ENCODE measurements around the gene ICAM5. TPM values are rescaled to one million over a fixed set of nuclear protein-coding genes. Genes with fewer than 3 reads are reported as not detected.
A peak's percentile ranks its signal among the peaks of the same experiment; 100 is the strongest.

Gene ICAM5
- total RNA-seq, 6 experiments from 2014 or later = 0.06 to 0.27 (median 0.24) TPM; not detected in 3

DNA sequence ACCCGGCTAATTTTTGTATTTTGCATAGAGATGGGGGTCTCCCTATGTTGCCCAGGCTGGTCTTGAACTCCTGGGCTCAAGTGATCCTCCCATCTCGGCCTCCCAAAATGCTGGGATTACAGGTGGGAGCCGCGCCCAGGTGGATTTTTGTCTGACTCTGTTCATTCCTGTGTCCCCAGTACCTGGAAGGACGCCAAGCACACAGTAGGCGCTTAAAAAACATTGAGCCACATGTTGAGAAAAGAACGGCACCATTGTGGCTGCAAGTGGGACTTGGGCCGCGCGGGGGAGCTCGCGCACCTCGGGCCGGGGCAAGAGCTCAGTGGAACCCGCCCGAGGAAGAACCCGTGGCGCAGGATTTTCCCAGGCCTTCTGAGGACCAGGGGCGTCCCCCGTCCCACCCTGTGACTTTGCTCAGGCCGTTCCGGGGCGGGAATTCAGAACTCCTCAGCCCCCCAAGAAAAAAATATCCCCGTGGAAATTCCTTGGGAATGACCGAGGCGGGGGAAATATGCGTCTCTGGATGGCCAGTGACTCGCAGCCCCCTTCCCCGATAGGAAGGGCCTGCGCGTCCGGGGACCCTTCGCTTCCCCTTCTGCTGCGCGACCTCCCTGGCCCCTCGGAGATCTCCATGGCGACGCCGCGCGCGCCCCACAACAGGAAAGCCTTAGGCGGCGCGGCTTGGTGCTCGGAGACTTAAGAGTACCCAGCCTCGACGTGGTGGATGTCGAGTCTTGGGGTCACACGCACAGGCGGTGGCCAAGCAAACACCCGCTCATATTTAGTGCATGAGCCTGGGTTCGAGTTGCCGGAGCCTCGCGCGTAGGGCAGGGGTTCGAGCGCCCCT is 20.2 kb upstream of the ICAM5 start:
- H3K27ac ChIP-seq = peak overlapping the region; percentile 87 to 90 (median 89)
- intact Hi-C loops (cut with DNase I) = loop anchor here in 1 of 2 donors (5.0 kb wide), 1 partner anchor 123 kb away; no protein-coding TSS in a partner anchor
- ATAC-seq (peak; percentile 66 to 78 (median 74)), DNase-seq (peak; percentile 88 to 91 (median 90))
- peaks cover 0 to 14% (median 3%) of the 10 kb centered on the region in 4 donors for H3K4me1 ChIP-seq
- H3K36me3 ChIP-seq = peaks cover 0 to 5% (median under 1%) of the 10 kb centered on the region in 4 donors
- peak overlapping the region; percentile 69 to 74 (median 71) for H3K4me3 ChIP-seq
- 0% methylated on average over 4 of the region's 59 CpGs for WGBS (ENCODE audit: insufficient coverage, low coverage, low lambda C conversion rate, missing lambda C conversion rate)
- no peaks in the 10 kb centered on the region for H3K9me3 ChIP-seq
- no peaks in the 10 kb centered on the region for H3K27me3 ChIP-seq
- TF ChIP-seq, protein P1, sequence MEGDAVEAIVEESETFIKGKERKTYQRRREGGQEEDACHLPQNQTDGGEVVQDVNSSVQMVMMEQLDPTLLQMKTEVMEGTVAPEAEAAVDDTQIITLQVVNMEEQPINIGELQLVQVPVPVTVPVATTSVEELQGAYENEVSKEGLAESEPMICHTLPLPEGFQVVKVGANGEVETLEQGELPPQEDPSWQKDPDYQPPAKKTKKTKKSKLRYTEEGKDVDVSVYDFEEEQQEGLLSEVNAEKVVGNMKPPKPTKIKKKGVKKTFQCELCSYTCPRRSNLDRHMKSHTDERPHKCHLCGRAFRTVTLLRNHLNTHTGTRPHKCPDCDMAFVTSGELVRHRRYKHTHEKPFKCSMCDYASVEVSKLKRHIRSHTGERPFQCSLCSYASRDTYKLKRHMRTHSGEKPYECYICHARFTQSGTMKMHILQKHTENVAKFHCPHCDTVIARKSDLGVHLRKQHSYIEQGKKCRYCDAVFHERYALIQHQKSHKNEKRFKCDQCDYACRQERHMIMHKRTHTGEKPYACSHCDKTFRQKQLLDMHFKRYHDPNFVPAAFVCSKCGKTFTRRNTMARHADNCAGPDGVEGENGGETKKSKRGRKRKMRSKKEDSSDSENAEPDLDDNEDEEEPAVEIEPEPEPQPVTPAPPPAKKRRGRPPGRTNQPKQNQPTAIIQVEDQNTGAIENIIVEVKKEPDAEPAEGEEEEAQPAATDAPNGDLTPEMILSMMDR (IDR thresholded peaks at IDR 0.05) = peak; percentile 91 to 94 (median 94)
- TF ChIP-seq POLR2A (IDR thresholded peaks at IDR 0.05) = no peak

DNA sequence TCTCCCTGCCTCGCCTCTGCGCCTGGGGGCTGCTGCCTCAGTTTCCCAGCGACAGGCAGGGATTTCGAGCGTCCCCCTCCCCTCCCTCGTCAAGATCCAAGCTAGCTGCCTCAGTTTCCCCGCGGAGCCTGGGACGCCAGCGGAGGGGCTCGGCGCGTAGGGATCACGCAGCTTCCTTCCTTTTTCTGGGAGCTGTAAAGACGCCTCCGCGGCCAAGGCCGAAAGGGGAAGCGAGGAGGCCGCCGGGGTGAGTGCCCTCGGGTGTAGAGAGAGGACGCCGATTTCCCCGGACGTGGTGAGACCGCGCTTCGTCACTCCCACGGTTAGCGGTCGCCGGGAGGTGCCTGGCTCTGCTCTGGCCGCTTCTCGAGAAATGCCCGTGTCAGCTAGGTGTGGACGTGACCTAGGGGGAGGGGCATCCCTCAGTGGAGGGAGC is 19.6 kb upstream of the ICAM5 start:
- H3K36me3 ChIP-seq = peaks cover 0 to 11% (median 5%) of the 10 kb centered on the region in 4 donors
- H3K27ac ChIP-seq = peak overlapping the region; percentile 87 to 90 (median 89)
- ATAC-seq = peak; percentile 59 to 68 (median 66)
- WGBS (ENCODE audit: insufficient coverage, low coverage, low lambda C conversion rate, missing lambda C conversion rate) = 0% methylated on average over 5 of the region's 37 CpGs
- intact Hi-C loops (cut with DNase I) = loop anchor here in 1 of 2 donors (5.0 kb wide), 1 partner anchor 122 kb away; no protein-coding TSS in a partner anchor
- TF ChIP-seq POLR2A (IDR thresholded peaks at IDR 0.05) = no peak
- TF ChIP-seq, protein P1 (IDR thresholded peaks at IDR 0.05) = no peak
- H3K27me3 ChIP-seq = no peaks in the 10 kb centered on the region
- peak; percentile 80 to 91 (median 89) for DNase-seq
- peaks cover 0 to 14% (median 3%) of the 10 kb centered on the region in 4 donors for H3K4me1 ChIP-seq
- peak overlapping the region; percentile 69 to 74 (median 71) for H3K4me3 ChIP-seq
- no peaks in the 10 kb centered on the region for H3K9me3 ChIP-seq

DNA sequence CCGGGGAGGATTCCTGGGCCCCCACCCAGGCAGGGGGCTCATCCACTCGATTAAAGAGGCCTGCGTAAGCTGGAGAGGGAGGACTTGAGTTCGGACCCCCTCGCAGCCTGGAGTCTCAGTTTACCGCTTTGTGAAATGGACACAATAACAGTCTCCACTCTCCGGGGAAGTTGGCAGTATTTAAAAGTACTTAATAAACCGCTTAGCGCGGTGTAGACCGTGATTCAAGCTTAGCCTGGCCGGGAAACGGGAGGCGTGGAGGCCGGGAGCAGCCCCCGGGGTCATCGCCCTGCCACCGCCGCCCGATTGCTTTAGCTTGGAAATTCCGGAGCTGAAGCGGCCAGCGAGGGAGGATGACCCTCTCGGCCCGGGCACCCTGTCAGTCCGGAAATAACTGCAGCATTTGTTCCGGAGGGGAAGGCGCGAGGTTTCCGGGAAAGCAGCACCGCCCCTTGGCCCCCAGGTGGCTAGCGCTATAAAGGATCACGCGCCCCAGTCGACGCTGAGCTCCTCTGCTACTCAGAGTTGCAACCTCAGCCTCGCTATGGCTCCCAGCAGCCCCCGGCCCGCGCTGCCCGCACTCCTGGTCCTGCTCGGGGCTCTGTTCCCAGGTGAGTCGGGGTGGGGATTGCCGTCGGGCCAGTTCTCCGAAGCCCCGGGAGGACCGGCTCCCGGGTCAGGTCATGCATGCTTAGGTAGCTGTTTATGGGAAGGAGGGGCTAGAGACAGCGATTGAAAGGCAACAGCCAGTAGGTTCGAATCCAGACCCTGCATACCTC is 18.9 kb upstream of the ICAM5 start, which contains the start of gene ICAM1:
Gene ICAM1 (plus strand): TSS at position 505 of the 779 bp plus-strand sequence. CDS start 40 bp downstream, at position 545.
- DNase-seq (peak; percentile 90 to 95 (median 94)), ATAC-seq (peak; percentile 71 to 84 (median 80))
- peaks cover 0 to 14% (median 3%) of the 10 kb centered on the region in 4 donors for H3K4me1 ChIP-seq
- 0% methylated on average over 14 of the region's 51 CpGs for WGBS (ENCODE audit: insufficient coverage, low coverage, low lambda C conversion rate, missing lambda C conversion rate)
- H3K4me3 ChIP-seq = peak within 1 kb of the TSS; percentile 69 to 74 (median 71)
- TF ChIP-seq, protein P1 (IDR thresholded peaks at IDR 0.05) = peak in 2 of 4 donors; percentile 12 to 27
- TF ChIP-seq POLR2A (IDR thresholded peaks at IDR 0.05) = peak; percentile 98
- H3K9me3 ChIP-seq = no peaks in the 10 kb centered on the region
- intact Hi-C loops (cut with DNase I) = loop anchor here in 1 of 2 donors (5.0 kb wide), 1 partner anchor 121 kb away; no protein-coding TSS in a partner anchor
- peak within 1 kb of the TSS; percentile 87 to 90 (median 89) for H3K27ac ChIP-seq
- H3K36me3 ChIP-seq = peaks cover 0 to 16% (median 8%) of the 10 kb centered on the region in 4 donors
- H3K27me3 ChIP-seq = no peaks in the 10 kb centered on the region

DNA sequence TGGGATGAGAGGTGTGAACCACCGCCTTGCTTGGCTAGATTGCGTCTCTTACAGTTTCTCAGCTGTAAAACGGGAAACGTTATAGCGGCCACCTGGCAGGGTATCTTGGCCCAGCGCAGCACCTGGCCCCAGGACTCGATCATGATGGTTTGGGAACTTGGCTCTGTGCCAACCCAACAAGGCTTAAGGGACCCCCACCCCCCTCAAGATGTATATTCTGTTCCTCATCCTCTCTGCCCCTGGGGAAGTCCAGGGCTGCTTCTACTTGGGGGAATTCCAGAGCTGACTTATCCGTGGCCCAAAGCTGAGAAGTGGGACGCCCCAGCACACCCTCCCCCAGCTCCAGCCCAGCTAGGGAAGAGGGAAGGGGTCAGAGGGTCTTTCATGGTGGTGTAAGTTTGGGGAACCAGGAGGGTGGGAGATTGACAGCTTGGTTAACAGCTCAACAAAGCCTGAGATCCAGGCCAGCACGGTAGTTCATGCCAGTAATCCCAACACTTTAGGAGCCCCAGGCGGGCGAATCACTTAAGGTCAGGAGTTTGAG is 18.1 kb upstream of the ICAM5 start:
- 28% methylated on average over 2 of the region's 12 CpGs for WGBS (ENCODE audit: insufficient coverage, low coverage, low lambda C conversion rate, missing lambda C conversion rate)
- Histone ChIP-seq H3K9me3 (no peaks in the 10 kb centered on the region), H3K4me1 (peaks cover 0 to 14% (median 3%) of the 10 kb centered on the region in 4 donors), H3K27ac (peak overlapping the region; percentile 87 to 90 (median 89)), H3K36me3 (peaks cover 0 to 20% (median 8%) of the 10 kb centered on the region in 4 donors), H3K27me3 (no peaks in the 10 kb centered on the region), H3K4me3 (peak overlapping the region; percentile 69 to 74 (median 71))
- TF ChIP-seq POLR2A (IDR thresholded peaks at IDR 0.05) = no peak
- TF ChIP-seq, protein P1 (IDR thresholded peaks at IDR 0.05) = no peak
- peak; percentile 39 to 65 (median 56) for DNase-seq
- intact Hi-C loops (cut with DNase I) = loop anchor here in 1 of 2 donors (5.0 kb wide), 1 partner anchor 121 kb away; no protein-coding TSS in a partner anchor
- peak in 2 of 4 donors; percentile 0 to 5 for ATAC-seq
